Epidermal melanocyte (primary cell): ENCODE data around the gene PLEKHG4.

Experiments used
- DNase-seq: peaks from one replicate; pipeline ENCODE4 v3.0.0; 2011; ENCODE audit warnings: low spot score; ENCODE audit not compliant: insufficient read length

PLEKHG4 gene

GRCh38 chr16:67329901-67330300 is 50.6 kb downstream of the PLEKHG4 start:
- DNase-seq, result no peak

- no peak for DNase-seq
Observed at GRCh38 chr16:67333315-67333714, 54.0 kb downstream of the PLEKHG4 start.

DNA sequence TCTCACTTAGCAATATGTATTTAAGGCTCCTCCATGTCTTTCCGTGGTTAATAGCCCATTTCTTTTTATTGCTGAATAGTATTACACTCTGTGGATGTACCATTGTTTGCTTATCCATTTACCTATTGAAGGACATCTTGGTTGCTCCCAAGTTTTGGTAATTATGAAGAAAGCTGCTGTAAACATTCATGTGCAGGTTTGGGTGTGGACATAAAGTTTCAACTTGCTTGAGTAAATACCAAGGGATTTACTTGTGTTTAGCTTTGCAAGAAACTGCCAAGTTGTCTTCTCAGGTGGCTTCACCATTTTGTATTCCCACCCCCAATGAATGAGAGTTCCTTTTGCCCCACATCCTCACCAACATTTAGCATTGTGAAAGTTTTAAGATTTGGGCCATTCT is 56.8 kb downstream of the PLEKHG4 start:
- DNase-seq, result no peak

DNA sequence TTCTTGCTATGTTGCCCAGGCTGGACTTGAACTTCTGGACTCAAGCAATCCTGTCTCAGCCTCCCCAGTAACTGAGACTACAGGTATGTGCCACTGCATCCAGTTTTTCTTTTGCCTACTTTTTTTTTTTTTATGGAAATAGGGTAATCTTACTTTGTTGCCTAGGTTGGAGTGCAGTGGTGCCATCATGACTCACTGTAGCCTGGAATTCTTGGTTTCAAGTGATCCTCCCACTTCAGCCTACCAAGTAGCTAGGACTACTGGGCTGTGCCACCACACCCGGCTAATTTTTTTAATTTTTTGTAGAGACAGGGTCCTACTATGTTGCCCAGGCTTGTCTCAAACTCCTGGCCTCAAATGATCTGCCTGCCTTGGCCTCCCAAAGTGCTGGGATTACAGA is 57.3 kb downstream of the PLEKHG4 start:
- no peak for DNase-seq
